ENCODE data around the gene CYSTM1.

The CYSTM1 gene

DNA sequence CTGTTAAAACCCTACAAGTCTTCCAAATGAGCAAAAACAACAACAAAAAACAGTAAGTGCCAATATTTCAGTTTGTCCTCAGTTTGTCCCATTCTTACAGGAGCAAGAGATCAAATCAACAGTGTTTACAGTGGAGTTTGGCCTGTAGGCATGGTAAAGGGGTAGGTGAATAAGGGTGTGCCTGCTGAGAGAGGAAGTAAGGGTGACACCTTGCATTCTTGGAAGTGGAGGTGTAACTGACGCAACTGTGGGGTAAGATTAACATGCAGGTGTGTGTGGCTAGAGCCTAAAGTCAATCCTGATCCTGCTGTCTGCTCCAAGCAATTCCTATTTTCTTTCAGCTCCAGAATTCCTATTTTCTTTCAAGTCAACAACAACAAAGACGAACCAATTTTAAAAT is 84.5 kb downstream of the CYSTM1 start:
- no peak for DNase-seq

DNA sequence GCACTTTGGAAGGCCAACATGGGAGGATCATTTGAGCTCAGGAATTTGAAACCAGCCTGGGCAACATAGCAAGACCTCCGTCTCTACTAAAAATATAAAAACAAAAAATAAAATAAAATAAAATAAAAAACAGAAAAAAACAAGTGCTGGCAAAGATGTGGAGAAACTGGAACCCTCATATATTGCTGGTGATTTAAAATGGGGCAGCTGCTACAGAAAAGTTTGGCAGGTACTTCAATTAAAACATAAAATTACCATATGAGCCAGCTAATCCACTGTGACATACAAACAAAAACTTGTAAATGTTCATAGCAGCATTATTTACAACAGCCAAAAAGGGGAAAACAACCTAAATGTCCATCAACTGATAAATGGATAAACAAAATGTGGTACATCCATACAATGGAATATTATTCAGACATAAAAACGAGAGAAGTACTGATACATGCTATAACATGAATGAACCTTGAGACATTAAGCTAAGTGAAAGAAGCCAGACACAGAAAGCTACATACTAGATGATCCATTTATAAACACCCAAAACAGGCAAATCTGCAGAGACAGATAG is 85.2 kb downstream of the CYSTM1 start:
- DNase-seq, result no peak

DNA sequence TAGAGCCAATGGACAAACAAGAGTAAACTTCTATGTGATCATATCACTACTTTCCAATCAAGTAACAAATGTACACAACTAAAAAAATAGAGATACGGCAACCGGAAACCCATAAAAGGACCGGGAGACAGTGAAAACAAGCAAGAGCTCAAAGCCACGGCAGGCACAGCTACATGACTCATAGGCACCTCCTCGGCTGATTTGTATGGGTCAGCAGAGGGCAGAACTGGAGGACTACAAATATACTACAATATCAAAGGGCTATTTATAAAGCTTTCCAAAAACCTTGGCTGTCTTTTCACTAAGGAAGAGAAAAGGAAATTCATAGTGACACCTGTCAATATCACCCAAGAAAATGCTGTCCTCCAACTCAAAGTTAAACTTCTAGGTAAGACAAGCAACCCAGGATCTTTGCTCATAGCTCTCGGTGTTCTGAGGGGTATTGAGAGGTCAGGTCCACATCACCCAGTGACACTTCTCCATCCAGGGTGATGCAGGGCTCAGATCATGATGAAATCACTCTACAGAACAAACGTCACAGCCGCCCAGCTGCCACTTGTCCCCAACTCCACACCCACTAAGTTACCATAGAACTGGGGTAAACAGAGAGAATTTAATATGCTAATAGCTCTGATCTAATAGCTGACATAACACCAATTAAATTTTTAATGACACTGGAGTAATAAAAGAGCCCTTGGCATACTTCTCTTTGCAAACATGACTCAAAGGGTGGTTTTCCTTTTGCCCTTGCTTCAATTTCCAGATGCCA is 86.6 kb downstream of the CYSTM1 start:
- peak; percentile 87 for DNase-seq

DNA sequence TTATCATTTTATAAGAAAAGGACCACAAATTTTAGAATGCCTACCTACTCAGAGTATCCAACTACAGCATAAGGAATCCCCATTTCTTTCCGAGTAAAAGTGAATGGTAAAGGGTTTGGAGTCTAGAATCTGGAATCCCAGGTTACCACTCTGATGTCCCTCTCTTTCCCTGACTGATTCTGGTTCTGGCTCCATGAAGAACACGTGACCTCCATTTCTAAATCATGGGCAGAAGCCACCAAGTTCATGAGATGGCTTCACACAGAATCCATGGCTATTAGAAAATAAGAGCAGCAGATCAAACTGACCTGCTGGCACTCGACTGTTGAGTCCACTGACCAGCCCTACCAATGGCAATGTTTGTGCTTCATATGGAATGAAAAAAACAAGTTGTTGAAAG is 87.2 kb downstream of the CYSTM1 start:
- no peak for DNase-seq

DNA sequence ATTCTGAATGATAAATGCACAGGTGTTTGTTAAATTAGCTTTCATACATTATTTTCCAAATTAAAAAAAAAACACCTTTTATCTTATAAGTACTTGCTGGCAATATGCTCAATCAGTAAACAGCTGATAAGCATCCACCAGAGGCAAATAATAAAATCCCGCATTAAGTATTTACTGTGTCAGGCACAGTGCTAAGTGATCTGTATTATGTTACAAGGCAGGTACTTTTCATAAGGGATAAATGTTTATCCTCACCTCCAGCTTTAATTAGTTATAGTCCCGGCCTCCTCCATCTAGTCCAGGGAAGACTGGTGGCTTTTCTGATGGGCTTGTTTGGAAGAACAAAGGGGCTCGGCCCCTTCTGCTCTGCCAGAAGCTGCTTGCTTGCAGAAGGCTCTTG is 87.9 kb downstream of the CYSTM1 start:
- no peak for DNase-seq

DNA sequence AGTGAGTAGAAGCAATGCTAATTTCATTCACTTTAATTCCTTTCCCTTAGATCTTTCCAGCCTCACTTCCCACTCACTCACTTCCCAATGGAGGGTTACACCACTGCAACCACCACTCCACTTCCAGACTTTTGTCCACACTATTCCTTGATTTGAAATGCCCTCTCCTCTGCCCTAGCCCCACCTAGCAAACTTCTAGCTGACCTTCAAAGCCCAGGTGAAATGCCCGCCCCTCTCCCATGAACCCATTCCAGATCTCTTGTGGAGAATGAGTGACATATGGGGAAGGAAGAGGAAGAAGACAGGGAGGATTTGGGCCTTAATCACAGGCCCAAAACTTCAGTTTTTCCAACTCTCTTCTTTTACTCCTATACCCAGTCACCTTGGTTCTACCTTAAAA is 90.9 kb downstream of the CYSTM1 start:
- DNase-seq, result no peak

DNA sequence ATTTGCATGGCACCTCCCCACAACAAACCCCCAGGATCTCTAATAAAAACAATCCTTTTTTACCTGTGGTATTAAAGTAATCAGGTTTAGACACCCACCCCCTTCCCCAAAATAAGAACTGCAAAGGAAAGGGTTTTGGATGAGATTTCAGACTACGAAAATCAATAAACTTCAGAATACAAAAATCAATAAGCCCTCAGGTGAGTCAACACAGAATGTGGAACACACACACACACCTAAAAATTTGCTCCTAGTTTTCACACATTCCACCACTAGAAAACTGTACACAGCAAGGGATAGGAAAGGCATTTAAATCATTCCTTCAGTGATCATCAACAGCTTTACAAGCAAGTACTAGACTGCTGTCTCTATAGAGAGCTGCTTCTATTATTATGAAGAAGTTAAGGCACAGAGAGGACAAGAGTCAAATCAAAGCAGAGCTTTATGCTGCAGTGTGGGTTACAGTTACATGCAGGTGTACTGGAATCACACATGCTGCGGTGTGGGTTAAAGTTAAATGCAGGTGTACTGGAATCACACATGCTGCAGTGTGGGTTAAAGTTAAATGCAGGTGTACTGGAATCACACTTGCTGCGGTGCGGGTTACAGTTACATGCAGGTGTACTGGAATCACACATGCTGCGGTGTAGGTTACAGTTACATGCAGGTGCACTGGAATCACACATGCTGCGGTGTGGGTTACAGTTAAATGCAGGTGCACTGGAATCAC is 91.6 kb downstream of the CYSTM1 start:
- DNase-seq, result no peak

DNA sequence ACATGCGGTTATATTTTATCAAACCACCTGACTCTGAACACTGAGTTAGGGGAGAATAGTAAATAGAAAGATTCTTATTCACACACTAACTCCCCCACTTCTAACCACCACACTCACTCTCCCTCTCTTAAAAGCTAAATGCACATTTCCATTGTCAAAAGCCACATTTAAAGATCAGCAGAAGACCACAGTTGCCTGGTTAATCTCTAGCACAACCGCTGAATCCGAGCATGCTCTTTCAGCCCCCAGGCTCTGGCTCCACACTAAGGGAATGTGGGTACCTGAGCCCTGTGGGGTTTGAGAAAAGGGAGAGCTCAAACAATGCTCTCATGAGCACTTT is 92.2 kb downstream of the CYSTM1 start:
- DNase-seq, result no peak

DNA sequence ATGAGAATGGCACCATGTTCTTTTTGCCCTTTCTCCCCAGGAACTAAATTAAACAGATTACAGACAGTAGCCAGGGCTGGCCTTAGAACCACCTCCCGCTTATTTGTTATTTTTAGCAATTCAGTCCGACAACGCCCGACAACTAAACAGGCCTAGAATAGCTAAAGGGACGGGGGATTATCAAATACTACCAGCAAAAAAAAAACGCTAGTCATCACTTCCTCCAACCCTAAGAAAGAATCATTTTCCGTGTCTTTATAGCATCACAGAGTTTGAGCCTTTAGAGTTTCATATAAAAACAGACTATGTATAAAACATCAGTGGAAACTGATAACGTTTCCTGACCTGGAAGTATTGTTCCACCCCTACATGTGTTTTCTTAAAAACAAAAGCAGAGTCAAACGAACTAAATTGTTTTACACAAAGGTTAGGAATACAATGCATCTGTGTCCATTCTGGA is 92.6 kb downstream of the CYSTM1 start:
- no peak for DNase-seq

DNA sequence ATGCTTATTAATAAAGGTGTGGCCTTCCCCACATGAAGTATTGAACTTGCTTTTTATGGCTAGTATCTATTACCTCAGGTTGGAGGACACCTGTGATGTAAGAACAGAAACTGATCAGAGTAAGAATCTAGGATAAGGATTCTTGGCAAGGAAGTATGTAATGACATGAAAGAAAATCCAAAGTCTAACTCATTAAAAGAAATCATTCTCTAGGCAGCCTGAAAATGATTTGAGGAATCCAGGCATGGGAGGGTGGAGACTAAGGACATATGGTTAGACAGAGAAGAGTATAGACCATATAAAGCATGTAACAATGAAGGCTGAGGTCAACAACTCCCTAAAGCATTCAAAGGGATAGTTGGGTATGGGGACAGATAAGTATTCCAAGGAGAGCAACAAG is 95.0 kb downstream of the CYSTM1 start:
- no peak for DNase-seq

DNA sequence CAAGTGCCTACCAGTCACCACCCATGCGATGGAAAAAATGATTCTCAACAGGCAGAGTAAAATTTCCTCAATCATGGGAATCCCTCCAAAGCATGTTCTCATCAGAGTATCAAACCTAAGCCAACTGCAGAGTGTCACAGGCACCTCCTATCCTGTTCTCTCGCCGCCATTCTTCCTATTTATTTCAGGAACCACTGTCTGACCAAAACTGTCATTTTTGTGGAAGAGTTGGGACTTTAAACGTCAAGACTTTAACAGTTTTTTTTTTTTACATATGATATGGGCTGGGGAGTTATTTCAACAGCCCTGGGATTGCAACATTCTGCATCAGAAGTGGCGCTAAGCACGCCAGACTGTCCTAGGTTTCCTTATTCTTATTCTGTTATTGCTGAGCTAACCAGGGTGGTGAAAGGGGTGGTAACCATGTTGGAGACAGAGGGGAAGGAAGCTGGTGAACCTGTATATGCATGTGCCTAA is 98.5 kb downstream of the CYSTM1 start:
- no peak for DNase-seq

DNA sequence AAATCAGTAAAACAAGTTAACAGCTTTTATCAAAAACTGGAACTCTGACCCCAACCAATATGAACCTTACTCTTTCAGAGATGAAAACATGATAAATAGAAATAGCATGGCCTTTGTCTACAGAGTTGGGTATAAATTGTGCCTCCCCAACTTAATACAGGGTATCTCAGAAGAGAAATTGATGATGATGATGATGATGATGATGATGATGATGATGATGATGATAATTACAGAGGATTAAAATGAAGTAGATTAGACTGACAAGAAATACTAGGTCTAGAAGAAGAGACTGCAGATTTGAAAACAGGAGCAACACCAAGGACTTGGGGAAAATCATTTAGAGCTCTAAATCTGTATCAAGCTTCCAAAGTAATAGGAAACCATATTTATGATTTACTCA is 100.8 kb downstream of the CYSTM1 start:
- no peak for DNase-seq

DNA sequence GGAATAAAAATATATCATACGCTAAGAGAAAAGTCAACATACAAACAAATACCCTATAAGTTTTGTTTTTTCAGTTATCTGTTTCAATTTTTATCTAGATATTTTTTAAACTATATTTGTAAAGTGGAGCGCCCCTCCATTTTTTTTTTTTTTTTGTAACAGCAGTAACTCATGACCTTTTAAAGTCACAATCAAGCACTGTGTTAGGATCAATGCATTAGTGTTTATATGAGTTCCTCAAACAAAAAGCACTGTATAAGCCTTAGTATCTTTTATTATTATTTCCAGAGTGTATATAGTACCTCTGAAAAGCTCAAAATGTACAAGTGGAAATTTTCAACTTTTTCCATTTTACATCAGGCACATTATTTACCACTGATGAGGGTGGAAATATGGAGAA is 107.3 kb downstream of the CYSTM1 start:
- DNase-seq, result no peak

DNA sequence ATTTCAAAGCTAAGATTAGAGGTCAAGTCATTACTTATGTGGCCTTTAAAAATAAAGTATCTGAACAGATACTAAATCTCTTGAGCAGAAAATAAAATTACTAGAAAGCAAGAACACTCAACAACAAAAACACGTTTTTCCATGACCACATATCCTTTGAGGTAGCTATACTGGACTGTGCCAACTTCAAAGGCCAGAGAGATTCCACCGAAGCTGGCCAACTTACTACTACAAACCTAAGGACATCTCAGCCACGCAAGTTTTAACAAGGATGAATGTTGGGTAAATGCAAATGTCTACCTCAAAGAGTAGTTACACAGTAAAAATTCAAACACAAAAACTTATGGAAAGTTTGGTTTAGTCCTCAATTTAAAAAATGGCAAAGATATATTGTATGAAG is 109.0 kb downstream of the CYSTM1 start:
- no peak for DNase-seq

DNA sequence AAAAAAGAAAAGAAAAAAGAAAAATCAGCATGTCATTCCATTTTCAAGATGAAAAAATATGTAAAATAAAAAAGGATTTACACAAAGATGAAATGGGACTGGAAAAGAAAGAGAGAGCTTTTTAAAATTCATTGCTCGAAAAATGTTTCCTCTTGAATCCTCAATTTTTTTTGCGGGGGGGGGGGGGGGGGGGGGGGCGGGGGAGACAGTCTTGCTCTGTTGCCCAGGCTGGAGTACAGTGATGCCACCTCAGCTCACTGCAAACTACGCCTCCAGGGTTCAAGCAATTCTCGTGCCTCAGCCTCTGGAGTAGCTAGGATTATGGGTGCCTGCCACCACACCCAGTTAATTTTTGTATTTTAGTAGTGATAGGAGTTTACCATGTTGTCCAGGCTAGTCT is 111.4 kb downstream of the CYSTM1 start:
- no peak for DNase-seq

DNA sequence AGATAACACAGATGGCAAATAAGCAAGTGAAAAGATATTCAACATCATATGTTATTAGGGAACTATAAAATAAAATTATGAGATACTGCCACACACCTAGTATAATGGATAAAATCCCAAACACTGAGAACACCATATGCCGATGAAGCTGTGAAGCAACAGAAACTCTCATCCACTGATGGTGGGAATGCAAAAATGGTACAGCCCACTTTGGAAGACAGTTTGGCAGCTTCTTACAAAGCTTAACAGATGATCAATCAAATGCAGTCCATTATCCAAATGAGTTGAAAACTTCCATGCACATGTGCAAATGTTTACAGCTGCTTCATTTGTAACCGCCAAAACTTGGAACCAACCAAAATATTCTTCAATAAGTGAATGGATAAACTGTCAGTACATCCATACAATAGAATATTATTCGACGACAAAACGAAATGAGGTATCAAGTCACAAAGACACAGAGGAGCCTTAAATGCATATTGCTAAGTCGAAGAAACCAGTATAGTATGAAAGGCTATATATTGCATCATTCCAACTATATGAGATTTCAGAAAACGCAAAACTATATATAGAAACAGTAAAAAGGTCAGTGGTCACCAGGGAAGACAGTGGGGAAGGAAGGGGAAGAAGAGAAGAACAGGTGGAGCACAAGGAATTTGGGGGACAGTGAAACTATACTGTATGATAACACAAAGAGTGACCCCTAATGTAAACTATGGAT is 113.0 kb downstream of the CYSTM1 start:
- DNase-seq, result no peak

DNA sequence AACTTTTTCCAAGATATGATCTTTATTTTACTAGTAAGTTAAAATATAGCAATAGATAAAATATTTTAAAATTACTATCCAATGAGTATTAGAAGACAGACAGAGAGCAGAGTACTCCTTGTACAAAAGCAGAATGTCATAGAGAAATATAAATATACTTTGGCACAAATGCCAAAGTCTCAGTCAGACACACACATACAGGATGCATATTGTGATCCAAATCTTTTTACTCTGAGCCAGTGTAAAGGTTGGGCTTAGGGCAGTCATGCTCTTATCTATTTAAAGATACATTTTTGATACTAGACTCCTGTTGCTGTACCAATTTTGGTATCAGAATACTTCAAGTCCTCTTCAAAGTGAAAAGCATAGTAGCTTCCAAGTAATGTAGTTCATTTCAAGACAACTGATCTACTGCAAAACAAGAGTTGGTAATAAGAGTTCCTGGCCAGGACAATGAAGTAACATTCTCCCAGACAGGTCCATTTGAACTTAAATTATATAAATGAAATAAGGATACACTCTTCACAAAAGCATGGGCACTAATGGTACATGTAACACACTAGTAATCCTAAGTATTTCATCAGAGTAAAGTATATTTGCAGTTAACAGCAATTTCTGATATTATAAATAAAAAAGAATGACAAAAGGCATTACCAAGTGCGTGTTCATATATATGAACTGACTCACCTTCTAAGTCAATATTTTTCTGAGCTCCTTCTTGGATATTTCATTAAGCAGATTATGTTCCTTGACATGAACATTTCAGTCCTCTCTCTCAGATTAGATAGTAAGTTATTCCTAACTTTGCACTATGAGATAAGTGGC is 117.4 kb downstream of the CYSTM1 start:
- DNase-seq, result peak; percentile 81

Measured in fibroblast of skin of back (primary cell).